Posterior cingulate gyrus (tissue), 11 donors: Measurements from ENCODE around the gene CFAP300.

Source experiments
- DNase-seq, 10 donors: peaks; one replicate each; pipeline versions ENCODE4 v3.0.0 to v3.0.0-alpha.2; 2020 to 2021; ENCODE audit warnings: mixed read lengths in 3 of 10
- intact Hi-C: fragments of 100-400 bp; cut with DNase I; formaldehyde crosslinking; loops from one replicate; pipeline ENCODE4 v1.15.1; 2023

CFAP300 gene

GRCh38 chr11:102047305-102047924 is at the start of gene CFAP300:
Gene CFAP300 (plus strand): TSS chr11:102047437. CDS start chr11:102047471, 34 bp downstream.
- intact Hi-C loops = no loop called here
- DNase-seq = peak; percentile 36 to 92 (median 58)

GRCh38 chr11:102001657-102002338 is 45.4 kb upstream of the CFAP300 start:
- intact Hi-C loops = no loop called here

GRCh38 chr11:102004220-102004619 is 43.0 kb upstream of the CFAP300 start:
- intact Hi-C loops = no loop called here
- DNase-seq = no peak

More at GRCh38 chr11:102001657-102002338, 45.4 kb upstream of the CFAP300 start:
- no peak for DNase-seq

GRCh38 chr11:102005306-102005705 is 41.9 kb upstream of the CFAP300 start:
- no peak for DNase-seq
- intact Hi-C loops = loop anchor here (5.0 kb wide), 1 partner anchor 93 kb away; no protein-coding TSS in a partner anchor

- intact Hi-C loops = loop anchor here (5.0 kb wide), 1 partner anchor 95 kb away; no protein-coding TSS in a partner anchor
- no peak for DNase-seq
Observed at GRCh38 chr11:102006835-102007566, 40.2 kb upstream of the CFAP300 start.

- DNase-seq = no peak
- intact Hi-C loops = loop anchor here (2.0 to 5.0 kb wide), 2 partner anchors 96 to 147 kb away; no protein-coding TSS in a partner anchor
Observed at GRCh38 chr11:102007567-102008437, 39.4 kb upstream of the CFAP300 start.

- intact Hi-C loops = no loop called here
- no peak for DNase-seq
Observed at GRCh38 chr11:102010776-102011494, 36.3 kb upstream of the CFAP300 start.

- no peak for DNase-seq
- intact Hi-C loops = no loop called here
Observed at GRCh38 chr11:102012946-102013345, 34.3 kb upstream of the CFAP300 start.

- intact Hi-C loops = no loop called here
Observed at GRCh38 chr11:102014756-102015155, 32.5 kb upstream of the CFAP300 start.

GRCh38 chr11:102017026-102017425 is 30.2 kb upstream of the CFAP300 start:
- no peak for DNase-seq
- intact Hi-C loops = no loop called here

More at GRCh38 chr11:102014756-102015155, 32.5 kb upstream of the CFAP300 start:
- DNase-seq = no peak

GRCh38 chr11:102026217-102026616 is 21.0 kb upstream of the CFAP300 start:
- intact Hi-C loops = no loop called here
- no peak for DNase-seq

- intact Hi-C loops = no loop called here
- DNase-seq = no peak
Observed at GRCh38 chr11:102026959-102027358, 20.3 kb upstream of the CFAP300 start.

- intact Hi-C loops = no loop called here
- no peak for DNase-seq
Observed at GRCh38 chr11:102036757-102037156, 10.5 kb upstream of the CFAP300 start.

- no peak for DNase-seq
- intact Hi-C loops = no loop called here
Observed at GRCh38 chr11:102046841-102047240, 396 bp upstream of the CFAP300 start.

GRCh38 chr11:102050927-102051575 is 3.8 kb downstream of the CFAP300 start:
- intact Hi-C loops = no loop called here
- no peak for DNase-seq

GRCh38 chr11:102061276-102061675 is 14.0 kb downstream of the CFAP300 start:
- intact Hi-C loops = no loop called here
- DNase-seq = no peak

- no peak for DNase-seq
- intact Hi-C loops = no loop called here
Observed at GRCh38 chr11:102062106-102062505, 14.9 kb downstream of the CFAP300 start.

- DNase-seq = no peak
- intact Hi-C loops = no loop called here
Observed at GRCh38 chr11:102064316-102064715, 17.1 kb downstream of the CFAP300 start.

- no peak for DNase-seq
- intact Hi-C loops = no loop called here
Observed at GRCh38 chr11:102070766-102071165, 23.5 kb downstream of the CFAP300 start.
